IPS DF 6.9 (cell line): Measurements from ENCODE around the gene ARNT2.

Experiments used
- DNase-seq: peaks from one replicate; pipeline ENCODE4 v3.0.0-alpha.2; 2013; ENCODE audit warnings: low read depth, low spot score
- H3K27ac ChIP-seq: one replicate; pipeline ENCODE4 v1.5.1; 2013; ENCODE audit warnings: low read length, control low read depth
- H3K27me3 ChIP-seq: 2 replicates; pipeline ENCODE4 v1.6.1; 2013; ENCODE audit warnings: mild to moderate bottlenecking, low read length; ENCODE audit not compliant: control insufficient read depth, insufficient read depth
- H3K36me3 ChIP-seq: 2 replicates; pipeline ENCODE4 v1.6.1; 2013; ENCODE audit warnings: low read length; ENCODE audit not compliant: control insufficient read depth, insufficient read depth
- H3K4me1 ChIP-seq: 2 replicates; pipeline ENCODE4 v1.6.1; 2013; ENCODE audit warnings: low read length; ENCODE audit not compliant: control insufficient read depth, insufficient read depth
- H3K4me3 ChIP-seq: 2 replicates; pipeline ENCODE4 v1.5.1; 2013; ENCODE audit warnings: mild to moderate bottlenecking, low read length
- H3K9me3 ChIP-seq: 2 replicates; pipeline ENCODE4 v1.6.1; 2013; ENCODE audit warnings: low read length, inconsistent platforms; ENCODE audit not compliant: control insufficient read depth, insufficient read depth
- WGBS: extraction: QIAGEN DNeasy Blood & Tissue Kit; methylation state at CpG from one replicate; pipeline ENCODE4 v1.1.7; 2013; ENCODE audit warnings: mixed read lengths, missing lambda C conversion rate; ENCODE audit not compliant: insufficient read length, insufficient coverage; 5-methylcytosine and 5-hydroxymethylcytosine counted together

The ARNT2 gene

GRCh38 chr15:80478075-80478474 lies 73.9 kb downstream of the ARNT2 start:
- no peak for DNase-seq
- Histone ChIP-seq H3K36me3 (no peaks in the 10 kb centered on the region), H3K4me1 (peaks cover 9% of the 10 kb centered on the region), H3K27me3 (no peaks in the 10 kb centered on the region), H3K4me3 (no peak overlapping the region), H3K9me3 (no peaks in the 10 kb centered on the region), H3K27ac (no peak overlapping the region)
- no CpG with 5 or more reads among the region's 3 CpGs for WGBS

GRCh38 chr15:80479191-80479590 lies 75.0 kb downstream of the ARNT2 start:
- no CpG with 5 or more reads among the region's 1 CpG for WGBS
- H3K4me3 ChIP-seq, result no peak overlapping the region
- no peak overlapping the region for H3K27ac ChIP-seq
- no peak for DNase-seq
- H3K36me3 ChIP-seq, result no peaks in the 10 kb centered on the region
- H3K27me3 ChIP-seq, result no peaks in the 10 kb centered on the region
- no peaks in the 10 kb centered on the region for H3K9me3 ChIP-seq
- peaks cover 8% of the 10 kb centered on the region for H3K4me1 ChIP-seq

GRCh38 chr15:80480171-80480811 lies 76.1 kb downstream of the ARNT2 start:
- H3K36me3 ChIP-seq, result no peaks in the 10 kb centered on the region
- H3K4me1 ChIP-seq, result peaks cover 8% of the 10 kb centered on the region
- WGBS, result no CpG with 5 or more reads among the region's 6 CpGs
- H3K27me3 ChIP-seq, result no peaks in the 10 kb centered on the region
- DNase-seq, result no peak
- H3K4me3 ChIP-seq, result no peak overlapping the region
- no peak overlapping the region for H3K27ac ChIP-seq
- no peaks in the 10 kb centered on the region for H3K9me3 ChIP-seq

- Histone ChIP-seq H3K9me3 (no peaks in the 10 kb centered on the region), H3K27ac (no peak overlapping the region), H3K4me3 (no peak overlapping the region), H3K4me1 (peaks cover 8% of the 10 kb centered on the region), H3K36me3 (no peaks in the 10 kb centered on the region), H3K27me3 (no peaks in the 10 kb centered on the region)
- no CpG with 5 or more reads among the region's 4 CpGs for WGBS
- DNase-seq, result no peak
Measured at GRCh38 chr15:80480909-80481308, 76.7 kb downstream of the ARNT2 start.

- WGBS, result no CpG with 5 or more reads among the region's 1 CpG
- Histone ChIP-seq H3K36me3 (no peaks in the 10 kb centered on the region), H3K9me3 (no peaks in the 10 kb centered on the region), H3K4me3 (no peak overlapping the region), H3K27ac (no peak overlapping the region), H3K27me3 (no peaks in the 10 kb centered on the region), H3K4me1 (peaks cover 8% of the 10 kb centered on the region)
- DNase-seq, result no peak
Measured at GRCh38 chr15:80482696-80483095, 78.5 kb downstream of the ARNT2 start.

- no peak for DNase-seq
- Histone ChIP-seq H3K27me3 (no peaks in the 10 kb centered on the region), H3K36me3 (no peaks in the 10 kb centered on the region), H3K4me3 (no peak overlapping the region), H3K9me3 (no peaks in the 10 kb centered on the region), H3K27ac (no peak overlapping the region), H3K4me1 (peaks cover 8% of the 10 kb centered on the region)
- no CpG with 5 or more reads among the region's 2 CpGs for WGBS
Measured at GRCh38 chr15:80483725-80484161, 79.6 kb downstream of the ARNT2 start.

GRCh38 chr15:80484333-80484864 lies 80.2 kb downstream of the ARNT2 start:
- Histone ChIP-seq H3K27ac (no peak overlapping the region), H3K27me3 (no peaks in the 10 kb centered on the region), H3K9me3 (no peaks in the 10 kb centered on the region), H3K36me3 (no peaks in the 10 kb centered on the region), H3K4me1 (peaks cover 8% of the 10 kb centered on the region), H3K4me3 (no peak overlapping the region)
- no peak for DNase-seq
- no CpG with 5 or more reads among the region's 7 CpGs for WGBS

- no CpG with 5 or more reads among the region's 5 CpGs for WGBS
- 0 out of 2 replicates have a peak, but pooled peaks cover 1% of the 10 kb centered on the region for H3K4me1 ChIP-seq
- no peak overlapping the region for H3K4me3 ChIP-seq
- no peaks in the 10 kb centered on the region for H3K27me3 ChIP-seq
- DNase-seq, result no peak
- no peaks in the 10 kb centered on the region for H3K9me3 ChIP-seq
- H3K36me3 ChIP-seq, result no peaks in the 10 kb centered on the region
- no peak overlapping the region for H3K27ac ChIP-seq
Measured at GRCh38 chr15:80485370-80486164, 81.4 kb downstream of the ARNT2 start.

- 0 out of 2 replicates have a peak, but pooled peaks cover 1% of the 10 kb centered on the region for H3K4me1 ChIP-seq
- H3K9me3 ChIP-seq, result no peaks in the 10 kb centered on the region
- no peak for DNase-seq
- no CpG with 5 or more reads among the region's 4 CpGs for WGBS
- H3K36me3 ChIP-seq, result no peaks in the 10 kb centered on the region
- no peak overlapping the region for H3K4me3 ChIP-seq
- no peaks in the 10 kb centered on the region for H3K27me3 ChIP-seq
- H3K27ac ChIP-seq, result no peak overlapping the region
Measured at GRCh38 chr15:80487839-80488390, 83.7 kb downstream of the ARNT2 start.

GRCh38 chr15:80489030-80489594 lies 84.9 kb downstream of the ARNT2 start:
- H3K4me1 ChIP-seq, result no peaks in the 10 kb centered on the region

More at GRCh38 chr15:80489030-80489594, 84.9 kb downstream of the ARNT2 start:
- Histone ChIP-seq H3K27me3 (no peaks in the 10 kb centered on the region), H3K36me3 (no peaks in the 10 kb centered on the region), H3K4me3 (no peak overlapping the region), H3K27ac (no peak overlapping the region), H3K9me3 (no peaks in the 10 kb centered on the region)
- no CpG with 5 or more reads among the region's 7 CpGs for WGBS
- DNase-seq, result no peak
